ENCODE results near the gene TIAM2.

Gene TIAM2

DNA sequence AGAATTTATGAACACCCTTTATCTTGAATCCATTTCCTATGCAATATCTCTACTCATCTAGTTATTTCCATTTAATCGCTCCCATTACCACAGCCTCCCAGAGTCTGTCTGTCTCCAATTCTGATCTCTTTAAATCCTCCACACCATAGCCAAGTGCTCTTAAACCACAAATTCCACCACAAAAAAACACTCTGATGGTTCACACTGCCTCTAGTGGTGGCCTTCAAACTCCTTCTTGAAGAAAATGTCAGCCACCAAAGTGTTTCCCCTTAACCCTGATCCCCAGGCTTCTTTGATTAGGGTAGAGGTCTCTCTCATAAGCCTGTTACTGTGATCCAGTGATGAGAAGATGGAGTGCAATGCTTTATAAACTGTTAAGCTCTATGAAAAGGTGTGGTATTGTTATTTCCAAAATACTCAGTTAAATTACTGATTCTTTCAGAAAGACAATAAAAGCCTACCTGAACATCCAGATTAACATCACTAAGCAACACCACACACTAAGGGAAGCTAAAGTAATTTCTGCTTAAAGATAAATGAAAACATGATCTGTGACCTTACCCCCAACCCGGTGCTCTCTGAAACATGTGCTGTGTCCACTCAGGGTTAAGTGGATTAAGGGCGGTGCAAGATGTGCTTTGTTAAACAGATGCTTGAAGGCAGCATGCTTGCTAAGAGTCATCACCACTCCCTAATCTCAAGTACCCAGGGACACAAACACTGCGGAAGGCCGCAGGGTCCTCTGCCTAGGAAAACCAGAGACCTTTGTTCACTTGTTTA lies 273.2 kb downstream of the TIAM2 start:
- DNase-seq = peak; percentile 98

GRCh38 chr6:155269765-155270164 lies 274.6 kb downstream of the TIAM2 start:
- DNase-seq = no peak

DNA sequence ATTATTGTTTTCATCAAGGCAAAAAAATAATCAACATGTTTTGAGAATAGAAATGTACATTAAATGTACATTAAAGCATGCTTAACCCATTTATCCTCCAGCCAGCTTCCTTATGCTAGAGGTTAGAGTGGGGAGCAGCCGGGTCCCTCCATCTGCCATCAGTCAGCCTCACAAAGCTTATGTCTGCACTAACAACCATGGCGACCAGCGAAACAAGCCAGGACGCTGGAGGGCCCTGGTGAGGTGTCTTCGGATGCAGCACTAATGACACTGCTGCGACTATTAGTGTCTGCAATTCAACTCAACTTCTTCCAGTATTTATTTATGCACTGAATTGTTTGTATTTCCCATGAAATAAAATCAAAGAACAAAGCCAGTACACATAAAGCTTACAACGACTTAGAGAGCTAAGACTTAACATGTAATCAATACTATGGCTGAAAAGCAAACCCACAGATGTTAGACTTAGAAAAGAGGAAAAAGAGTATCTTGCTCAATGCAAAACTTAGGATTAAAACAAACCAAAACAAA lies 275.5 kb downstream of the TIAM2 start:
- DNase-seq = peak; percentile 95

DNA sequence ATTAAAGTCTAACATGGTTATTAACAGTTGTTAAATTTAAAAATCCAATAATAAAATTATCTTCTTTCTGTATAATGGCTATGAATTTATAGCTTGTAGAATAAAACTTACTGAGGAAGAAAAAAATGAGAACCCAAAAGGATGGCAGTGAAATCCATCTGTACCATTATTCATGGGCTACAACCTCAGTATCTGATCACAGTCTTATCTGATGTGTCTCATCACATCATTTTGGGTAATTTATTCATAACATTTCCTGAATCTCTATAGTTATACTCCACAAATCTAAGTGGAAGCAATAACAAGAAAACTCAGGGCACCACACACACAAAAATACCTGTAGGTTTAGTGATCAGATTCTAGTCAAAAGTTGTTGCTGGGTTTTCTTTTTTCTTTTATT lies 276.0 kb downstream of the TIAM2 start:
- DNase-seq = no peak

- DNase-seq = peak; percentile 43
Observed at GRCh38 chr6:155272353-155273232, 277.5 kb downstream of the TIAM2 start.

DNA sequence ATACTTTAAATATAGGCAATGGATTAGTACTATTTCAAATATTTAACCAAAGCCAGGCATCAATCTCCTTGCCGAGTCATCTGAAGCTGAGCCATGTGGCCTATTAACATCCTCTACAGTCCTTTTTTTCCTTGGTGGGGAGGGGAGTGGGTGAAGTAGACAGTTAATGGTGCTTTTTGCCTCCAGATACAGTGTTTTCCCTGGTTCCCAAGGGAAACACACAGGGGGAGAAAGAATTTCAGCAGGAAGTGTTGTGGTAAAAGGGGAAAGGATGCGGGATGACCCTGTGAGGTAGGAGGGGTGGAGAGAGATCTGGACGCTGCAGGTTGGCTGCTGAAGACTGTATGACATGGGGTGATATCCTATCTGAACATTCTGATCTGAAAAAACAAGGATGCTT lies 278.3 kb downstream of the TIAM2 start:
- DNase-seq = peak; percentile 65

DNA sequence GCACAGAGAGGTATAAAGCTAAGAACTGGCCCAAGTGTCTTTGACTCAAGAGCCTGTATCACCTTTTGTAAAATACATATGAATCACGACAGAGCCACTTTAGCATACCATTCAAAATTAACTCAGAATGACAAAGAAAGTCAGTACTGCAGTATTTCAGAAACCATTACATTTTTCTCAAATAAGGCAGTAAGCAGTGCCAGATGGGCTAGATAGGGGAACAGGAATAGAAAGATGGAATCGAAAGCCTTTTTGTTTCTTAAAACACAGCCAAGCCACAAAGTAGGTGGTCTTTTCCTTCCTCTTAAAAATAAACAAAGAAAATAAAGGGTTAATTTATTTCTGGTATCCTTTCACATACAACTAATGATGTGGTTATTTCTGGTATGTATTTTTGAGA lies 279.0 kb downstream of the TIAM2 start:
- DNase-seq = no peak

DNA sequence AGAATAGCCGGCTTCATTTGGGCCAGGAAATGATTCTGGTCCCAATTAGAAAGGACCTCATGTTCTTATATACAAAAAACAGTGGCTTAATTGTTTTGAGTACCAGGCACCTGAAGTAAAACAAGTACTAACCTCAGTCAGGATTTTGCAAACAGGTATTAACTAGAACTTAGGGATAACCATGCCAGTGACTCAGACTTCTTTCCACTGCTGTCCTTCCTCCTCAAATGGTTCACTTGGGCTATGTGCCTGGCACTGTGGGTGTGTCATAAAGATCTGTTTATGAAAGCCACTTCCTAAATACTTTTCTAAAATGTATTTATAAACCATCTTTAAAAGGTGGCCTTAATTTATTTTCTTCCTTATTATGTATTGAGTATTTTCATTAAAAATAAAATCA lies 279.4 kb downstream of the TIAM2 start:
- no peak for DNase-seq

- DNase-seq = no peak
Observed at GRCh38 chr6:155275808-155276480, 280.8 kb downstream of the TIAM2 start.

DNA sequence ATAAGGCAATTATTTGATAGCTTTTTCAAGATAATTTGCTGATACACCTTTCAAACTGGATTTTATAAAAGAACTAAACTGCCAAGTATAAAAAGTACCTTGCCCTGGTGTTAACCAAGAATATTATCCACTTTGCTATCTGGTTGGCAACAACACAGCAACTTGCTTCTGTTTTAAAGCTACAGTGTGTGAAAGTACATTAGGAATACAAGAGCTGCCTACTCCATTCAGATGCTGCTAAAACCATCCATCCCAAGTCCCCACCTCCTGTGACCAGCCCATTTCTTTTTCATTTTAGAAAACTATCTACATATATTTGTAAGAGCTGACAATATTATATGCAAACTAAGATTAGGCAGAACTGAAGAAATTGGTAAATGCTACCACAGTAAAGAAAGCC lies 281.5 kb downstream of the TIAM2 start:
- DNase-seq = no peak

DNA sequence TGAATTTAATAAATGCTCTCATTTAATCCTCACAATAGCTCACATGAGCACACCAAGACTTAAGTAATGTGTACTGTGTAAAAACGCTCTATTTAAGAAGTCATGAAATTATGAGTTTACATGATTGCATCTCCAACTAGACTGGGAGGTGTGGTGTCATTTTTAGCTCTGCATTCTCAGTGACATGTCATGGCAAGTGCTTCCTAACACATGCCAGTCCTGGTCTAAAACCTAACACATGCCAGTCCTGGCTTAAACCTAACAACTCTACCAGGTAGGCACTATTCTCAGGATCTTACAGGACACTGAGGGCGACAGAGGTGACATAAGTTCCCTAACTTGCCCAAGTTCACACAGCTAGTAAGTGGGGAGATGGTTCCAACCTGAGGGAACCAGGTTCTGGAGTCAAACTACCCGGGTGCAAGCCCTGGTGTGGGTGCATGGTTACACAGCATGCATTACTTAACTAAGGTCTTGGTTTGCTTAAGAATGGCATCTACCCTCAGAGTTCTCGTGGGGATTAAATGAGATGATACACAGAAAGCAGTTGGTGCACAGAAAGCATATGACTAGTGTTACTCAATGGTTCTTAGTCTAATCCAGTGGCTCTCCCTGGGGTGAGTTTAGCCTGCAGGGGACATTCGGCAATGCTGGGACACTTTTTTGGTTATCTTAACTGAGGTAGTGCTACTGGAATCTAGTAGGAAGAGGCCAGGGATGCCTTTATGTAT lies 283.4 kb downstream of the TIAM2 start:
- DNase-seq = no peak

- DNase-seq = no peak
Observed at GRCh38 chr6:155284775-155285174, 289.7 kb downstream of the TIAM2 start.

- no peak for DNase-seq
Observed at GRCh38 chr6:155287762-155288161, 292.6 kb downstream of the TIAM2 start.

GRCh38 chr6:155290491-155290890 lies 295.4 kb downstream of the TIAM2 start:
- DNase-seq = no peak

- no peak for DNase-seq
Observed at GRCh38 chr6:155291291-155291690, 296.2 kb downstream of the TIAM2 start.

GRCh38 chr6:155292711-155293110 lies 297.6 kb downstream of the TIAM2 start:
- no peak for DNase-seq

GRCh38 chr6:155297669-155298068 lies 302.6 kb downstream of the TIAM2 start:
- no peak for DNase-seq

DNA sequence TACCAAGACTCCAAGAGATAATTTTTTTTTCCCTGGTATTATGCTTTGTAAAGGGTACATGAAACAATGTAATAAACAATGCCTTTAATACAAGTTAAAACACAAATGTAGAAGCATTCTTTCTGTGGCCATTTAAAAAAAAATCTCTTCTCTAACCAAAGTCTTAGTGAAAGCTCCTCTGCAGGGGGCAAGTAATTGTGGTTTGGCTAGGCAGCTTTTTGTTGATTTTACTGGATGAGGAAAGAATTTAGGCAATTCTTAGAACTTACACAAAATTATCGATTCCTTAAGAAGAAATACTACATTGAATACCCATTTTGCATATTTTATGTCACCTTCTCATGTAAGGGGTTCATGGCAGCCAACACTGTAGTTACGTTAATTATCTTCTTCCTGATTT lies 306.8 kb downstream of the TIAM2 start:
- DNase-seq = no peak

- no peak for DNase-seq
Observed at GRCh38 chr6:155303361-155303870, 308.3 kb downstream of the TIAM2 start.

- DNase-seq = no peak
Observed at GRCh38 chr6:155306958-155307357, 311.8 kb downstream of the TIAM2 start.
